Muscle of leg (tissue), 11 donors: Measurements from ENCODE around the gene RRBP1. TPM values are rescaled to one million over a fixed set of nuclear protein-coding genes. Genes with fewer than 3 reads are reported as not detected.

Source experiments
- DNase-seq: peaks from one replicate; pipeline ENCODE4 v3.0.0; 2013
- H3K27ac ChIP-seq: one replicate; pipeline ENCODE4 v1.5.1; 2013; ENCODE audit warnings: mild to moderate bottlenecking, low read length, control low read depth
- H3K27me3 ChIP-seq: one replicate; pipeline ENCODE4 v1.6.1; 2013; ENCODE audit warnings: low read length; ENCODE audit not compliant: control insufficient read depth, insufficient read depth
- H3K36me3 ChIP-seq: one replicate; pipeline ENCODE4 v1.6.1; 2013; ENCODE audit warnings: low read length; ENCODE audit not compliant: control insufficient read depth, insufficient read depth
- H3K4me1 ChIP-seq: one replicate; pipeline ENCODE4 v1.6.1; 2013; ENCODE audit warnings: low read length; ENCODE audit not compliant: control insufficient read depth, insufficient read depth
- H3K4me3 ChIP-seq: one replicate; pipeline ENCODE4 v1.5.1; 2013; ENCODE audit warnings: low read length, control low read depth
- H3K9me3 ChIP-seq: replicated peaks from 2 replicates; pipeline ENCODE4 v1.6.1; 2013; ENCODE audit warnings: low read depth, low read length; ENCODE audit not compliant: control insufficient read depth
- WGBS: methylation state at CpG from one replicate; pipeline ENCODE4 v1.1.5; 2013; ENCODE audit warnings: missing lambda C conversion rate; ENCODE audit not compliant: insufficient coverage; 5-methylcytosine and 5-hydroxymethylcytosine counted together
- polyA plus RNA-seq, 8 donors: library from polyadenylated mRNA; unstranded; fragments of 120-200 nt; gene quantifications; one replicate each; pipeline versions ENCODE4 v1.2.1 to v1.2.3, GENCODE V29; 2013; ENCODE audit warnings: inconsistent platforms in 1 of 8, low replicate concordance in 1 of 8; ENCODE audit not compliant: insufficient read length in 8 of 8, insufficient read depth in 1 of 8
- total RNA-seq: library from RNA; stranded (reverse); fragments of 120-200 nt; gene quantifications from one replicate; pipeline ENCODE4 v1.2.4, GENCODE V29; 2013

Gene RRBP1
- total and polyA plus RNA-seq, 9 donors = 99.5 to 178 (median 134) TPM

GRCh38 chr20:17642404-17643269, 39.4 kb downstream of the RRBP1 start:
- no peak for DNase-seq
- WGBS = 83% methylated on average over 19 of the region's 19 CpGs
- H3K4me1 ChIP-seq = peaks cover 73% of the 10 kb centered on the region
- H3K4me3 ChIP-seq = no peak overlapping the region
- no peaks in the 10 kb centered on the region for H3K9me3 ChIP-seq
- H3K27ac ChIP-seq = no peak overlapping the region
- H3K27me3 ChIP-seq = no peaks in the 10 kb centered on the region
- peaks cover 71% of the 10 kb centered on the region for H3K36me3 ChIP-seq

GRCh38 chr20:17641993-17642392, 40.0 kb downstream of the RRBP1 start:
- Histone ChIP-seq H3K4me1 (peaks cover 73% of the 10 kb centered on the region), H3K27me3 (no peaks in the 10 kb centered on the region), H3K27ac (no peak overlapping the region), H3K36me3 (peaks cover 78% of the 10 kb centered on the region), H3K9me3 (no peaks in the 10 kb centered on the region), H3K4me3 (no peak overlapping the region)
- no peak for DNase-seq
- WGBS = 71% methylated on average over 9 of the region's 11 CpGs

GRCh38 chr20:17641520-17641964, 40.5 kb downstream of the RRBP1 start:
- Histone ChIP-seq H3K9me3 (no peaks in the 10 kb centered on the region), H3K27ac (no peak overlapping the region), H3K4me3 (no peak overlapping the region), H3K36me3 (peaks cover 79% of the 10 kb centered on the region), H3K27me3 (no peaks in the 10 kb centered on the region), H3K4me1 (peaks cover 73% of the 10 kb centered on the region)
- DNase-seq = no peak
- 79% methylated on average over 17 of the region's 18 CpGs for WGBS

- Histone ChIP-seq H3K27me3 (no peaks in the 10 kb centered on the region), H3K36me3 (peaks cover 75% of the 10 kb centered on the region), H3K4me3 (no peak overlapping the region), H3K9me3 (no peaks in the 10 kb centered on the region), H3K27ac (no peak overlapping the region), H3K4me1 (peaks cover 73% of the 10 kb centered on the region)
- WGBS = 80% methylated on average over 12 of the region's 14 CpGs
- no peak for DNase-seq
Measured at GRCh38 chr20:17640875-17641378, 41.1 kb downstream of the RRBP1 start.

- Histone ChIP-seq H3K36me3 (peaks cover 78% of the 10 kb centered on the region), H3K4me1 (peaks cover 73% of the 10 kb centered on the region)
Measured at GRCh38 chr20:17640146-17640874, 41.7 kb downstream of the RRBP1 start.

GRCh38 chr20:17638835-17639407, 43.1 kb downstream of the RRBP1 start:
- H3K27me3 ChIP-seq = no peaks in the 10 kb centered on the region
- no peak overlapping the region for H3K27ac ChIP-seq
- no peak overlapping the region for H3K4me3 ChIP-seq
- H3K36me3 ChIP-seq = peaks cover 85% of the 10 kb centered on the region
- WGBS = 72% methylated on average over 6 of the region's 6 CpGs
- peaks cover 74% of the 10 kb centered on the region for H3K4me1 ChIP-seq
- no peak for DNase-seq
- H3K9me3 ChIP-seq = no peaks in the 10 kb centered on the region

More at GRCh38 chr20:17640146-17640874, 41.7 kb downstream of the RRBP1 start:
- H3K9me3 ChIP-seq = no peaks in the 10 kb centered on the region
- WGBS = 69% methylated on average over 8 of the region's 12 CpGs
- no peak overlapping the region for H3K4me3 ChIP-seq
- no peak overlapping the region for H3K27ac ChIP-seq
- no peaks in the 10 kb centered on the region for H3K27me3 ChIP-seq
- no peak for DNase-seq

GRCh38 chr20:17637985-17638640, 43.9 kb downstream of the RRBP1 start:
- no peak for DNase-seq
- Histone ChIP-seq H3K9me3 (no peaks in the 10 kb centered on the region), H3K4me1 (peaks cover 69% of the 10 kb centered on the region), H3K36me3 (peaks cover 86% of the 10 kb centered on the region), H3K27me3 (no peaks in the 10 kb centered on the region), H3K4me3 (no peak overlapping the region), H3K27ac (peak overlapping the region; percentile 13)
- 78% methylated on average over 7 of the region's 13 CpGs for WGBS

GRCh38 chr20:17637413-17637780, 44.6 kb downstream of the RRBP1 start:
- peaks cover 64% of the 10 kb centered on the region for H3K4me1 ChIP-seq
- DNase-seq = no peak
- no peaks in the 10 kb centered on the region for H3K27me3 ChIP-seq
- peak overlapping the region; percentile 42 for H3K27ac ChIP-seq
- H3K4me3 ChIP-seq = no peak overlapping the region
- 29% methylated on average over 1 of the region's 4 CpGs for WGBS
- H3K9me3 ChIP-seq = no peaks in the 10 kb centered on the region
- peaks cover 87% of the 10 kb centered on the region for H3K36me3 ChIP-seq

- H3K9me3 ChIP-seq = no peaks in the 10 kb centered on the region
- peaks cover 59% of the 10 kb centered on the region for H3K4me1 ChIP-seq
- peaks cover 87% of the 10 kb centered on the region for H3K36me3 ChIP-seq
- peak; percentile 92 for DNase-seq
- 42% methylated on average over 20 of the region's 24 CpGs for WGBS
- peak overlapping the region; percentile 67 for H3K27ac ChIP-seq
- no peak overlapping the region for H3K4me3 ChIP-seq
- no peaks in the 10 kb centered on the region for H3K27me3 ChIP-seq
Measured at GRCh38 chr20:17636523-17637412, 45.3 kb downstream of the RRBP1 start.
